GM21717 (cell line): ENCODE measurements around the gene DHRS7B.
"Not testable (repeated sequence)": the region's sequence is repeated elsewhere in the genome, so short reads cannot be mapped to it uniquely, and the experiment has no call there.

Experiments
- ATAC-seq: cut with Tn5 transposase; IDR thresholded peaks from one replicate; pipeline ENCODE4 v1.9.1; 2021; ENCODE audit warnings: mild to moderate bottlenecking, moderate library complexity; ENCODE audit not compliant: unreplicated experiment

Gene DHRS7B

DNA sequence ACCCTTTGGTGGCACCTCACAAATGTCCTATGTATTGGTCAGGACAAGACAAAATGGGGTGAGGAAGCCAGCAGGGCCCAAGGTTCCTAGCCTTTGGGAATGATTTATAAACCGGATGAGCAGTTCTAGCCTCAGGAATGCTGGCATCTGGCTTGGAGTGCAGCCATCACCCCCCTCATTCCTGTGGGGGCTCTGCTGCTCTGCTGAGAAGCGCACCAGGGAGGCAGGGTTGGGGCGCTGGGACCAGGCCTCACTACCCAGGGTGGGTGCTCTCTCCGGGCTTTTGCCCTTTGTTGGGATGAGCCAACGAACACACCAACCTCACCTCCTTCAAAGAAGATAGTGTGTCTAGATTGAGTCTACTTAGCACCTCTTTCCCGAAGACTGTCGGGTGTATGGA, 47.9 kb downstream of the DHRS7B start:
- ATAC-seq: no peak

DNA sequence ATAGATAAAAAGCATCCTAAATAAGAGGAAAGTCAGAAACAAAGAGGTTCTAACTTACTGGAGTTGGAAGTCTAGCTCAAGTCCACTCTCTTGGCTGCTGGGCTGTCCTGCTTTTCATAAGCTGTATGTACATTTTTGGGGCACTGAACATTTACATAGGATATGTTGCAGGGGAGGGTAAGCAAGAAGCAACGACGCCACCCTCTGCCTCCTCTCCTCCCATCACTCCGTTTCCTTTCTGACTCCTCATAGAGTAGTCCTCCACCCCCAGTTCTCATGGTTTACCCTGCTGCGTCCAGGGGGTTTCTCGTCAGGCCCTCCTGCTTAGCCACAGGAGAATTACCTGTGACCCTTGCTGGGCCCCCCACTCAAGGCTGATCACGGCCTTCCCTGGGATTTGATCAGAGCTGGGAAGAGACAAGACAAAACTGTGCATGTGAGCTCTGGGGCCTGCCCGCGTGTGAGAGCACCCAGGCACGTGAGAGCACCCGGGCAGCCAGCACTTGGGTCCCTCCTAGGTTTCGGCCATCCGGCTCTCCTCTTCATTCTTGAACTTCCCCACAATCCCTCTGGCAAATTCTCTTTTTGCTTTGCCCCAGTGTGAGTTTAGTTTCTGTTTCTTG, 50.1 kb downstream of the DHRS7B start:
- no peak for ATAC-seq

DNA sequence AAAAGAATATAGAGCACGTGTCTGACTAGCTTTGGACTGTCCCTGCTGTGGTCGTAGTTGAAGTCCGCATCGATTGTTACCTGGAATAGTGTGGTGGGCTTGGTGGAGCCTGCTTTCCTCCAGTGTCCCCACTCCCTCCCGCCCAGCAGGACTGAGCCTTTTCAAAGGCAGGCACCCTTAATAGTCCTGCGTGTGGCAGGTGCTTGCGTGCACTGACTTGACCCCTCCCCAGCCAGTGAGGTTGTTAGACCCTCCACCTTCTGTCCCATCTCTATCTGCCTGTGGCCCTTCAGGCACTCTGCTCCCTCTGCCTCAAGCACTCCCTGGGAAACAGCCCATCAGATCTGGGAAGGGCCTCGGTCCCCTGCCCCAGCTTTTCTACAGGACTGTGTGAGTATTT, 50.6 kb downstream of the DHRS7B start:
- ATAC-seq: no peak

DNA sequence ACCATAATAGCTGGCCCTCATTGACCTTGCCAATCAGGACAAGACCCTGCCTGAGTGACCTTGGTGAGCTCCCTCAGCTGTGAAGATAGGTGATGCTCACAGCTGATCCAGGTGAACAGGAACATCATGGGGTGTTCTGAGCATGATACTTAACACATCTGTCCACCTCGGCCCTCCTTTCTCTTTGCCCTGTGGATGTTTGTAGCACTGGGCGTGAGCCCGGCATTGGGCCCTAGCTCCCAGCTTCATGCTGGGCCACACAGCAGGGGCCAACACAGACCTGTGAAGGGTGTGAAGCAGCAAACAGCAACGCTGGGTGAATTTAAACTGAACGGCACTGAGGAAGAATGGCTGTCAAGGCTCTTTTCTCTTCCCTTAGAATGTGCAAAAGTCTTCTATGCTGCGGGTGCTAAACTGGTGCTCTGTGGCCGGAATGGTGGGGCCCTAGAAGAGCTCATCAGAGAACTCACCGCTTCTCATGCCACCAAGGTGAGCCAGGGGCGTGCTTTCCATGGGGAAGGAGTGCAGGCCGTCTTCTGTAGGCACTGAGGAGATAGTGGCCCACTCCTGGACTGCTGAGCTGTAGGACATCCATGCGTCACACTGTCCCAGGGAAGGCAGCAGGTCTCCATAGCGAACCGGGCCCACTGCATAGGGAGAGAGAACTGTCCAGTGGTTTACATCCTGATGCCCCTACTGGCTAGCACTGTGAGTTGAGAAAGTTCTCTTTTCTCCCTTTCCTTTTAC, 51.3 kb downstream of the DHRS7B start:
- ATAC-seq: no peak

DNA sequence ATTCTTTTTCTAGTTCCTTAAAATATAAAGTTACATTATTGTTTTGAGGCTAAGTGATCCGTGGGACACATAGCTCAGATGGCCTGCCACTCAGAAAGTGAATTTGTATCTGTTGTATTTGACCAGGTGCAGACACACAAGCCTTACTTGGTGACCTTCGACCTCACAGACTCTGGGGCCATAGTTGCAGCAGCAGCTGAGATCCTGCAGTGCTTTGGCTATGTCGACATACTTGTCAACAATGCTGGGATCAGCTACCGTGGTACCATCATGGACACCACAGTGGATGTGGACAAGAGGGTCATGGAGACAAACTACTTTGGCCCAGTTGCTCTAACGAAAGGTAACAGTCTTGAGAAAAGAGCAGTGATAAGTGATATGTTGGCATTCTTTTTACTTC, 56.7 kb downstream of the DHRS7B start:
- no peak for ATAC-seq

DNA sequence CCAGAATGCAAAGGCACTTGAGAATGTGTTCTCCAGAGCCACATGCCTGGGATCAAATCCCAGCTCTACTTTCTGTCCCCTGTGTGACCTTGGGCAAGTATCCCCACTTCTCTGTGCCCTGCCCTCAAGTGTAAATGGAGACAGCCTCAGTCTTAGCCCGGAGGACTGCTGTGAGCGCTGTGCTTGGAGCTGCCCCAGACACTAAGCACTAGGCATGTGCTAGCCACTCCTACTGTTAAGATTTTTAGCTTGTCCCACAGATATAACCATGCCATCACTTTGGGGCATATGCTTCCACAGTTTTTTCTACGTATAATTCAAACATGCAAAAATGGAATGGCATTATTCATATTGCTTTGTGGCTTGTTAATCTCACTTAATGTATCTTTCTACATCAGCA, 57.8 kb downstream of the DHRS7B start:
- no peak for ATAC-seq

DNA sequence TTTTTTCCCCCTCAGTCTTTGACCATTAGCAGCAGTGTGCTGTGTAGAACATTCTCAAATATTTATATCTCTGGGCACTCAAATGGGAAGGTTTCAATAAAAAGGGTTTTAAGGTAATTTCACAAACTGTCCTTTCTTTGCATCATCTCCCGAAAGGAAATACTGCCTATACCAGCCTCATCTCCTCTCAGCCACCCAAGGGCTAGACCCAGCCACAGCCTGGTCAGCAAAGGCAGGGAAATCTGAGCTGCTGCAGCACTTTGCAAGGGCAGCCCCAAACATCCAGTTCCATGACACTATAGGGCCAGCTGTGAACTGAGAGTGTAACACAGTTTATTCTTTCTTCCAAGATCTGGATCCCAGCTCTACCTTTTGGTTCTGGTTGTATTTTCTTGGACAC, 58.3 kb downstream of the DHRS7B start:
- no peak for ATAC-seq

DNA sequence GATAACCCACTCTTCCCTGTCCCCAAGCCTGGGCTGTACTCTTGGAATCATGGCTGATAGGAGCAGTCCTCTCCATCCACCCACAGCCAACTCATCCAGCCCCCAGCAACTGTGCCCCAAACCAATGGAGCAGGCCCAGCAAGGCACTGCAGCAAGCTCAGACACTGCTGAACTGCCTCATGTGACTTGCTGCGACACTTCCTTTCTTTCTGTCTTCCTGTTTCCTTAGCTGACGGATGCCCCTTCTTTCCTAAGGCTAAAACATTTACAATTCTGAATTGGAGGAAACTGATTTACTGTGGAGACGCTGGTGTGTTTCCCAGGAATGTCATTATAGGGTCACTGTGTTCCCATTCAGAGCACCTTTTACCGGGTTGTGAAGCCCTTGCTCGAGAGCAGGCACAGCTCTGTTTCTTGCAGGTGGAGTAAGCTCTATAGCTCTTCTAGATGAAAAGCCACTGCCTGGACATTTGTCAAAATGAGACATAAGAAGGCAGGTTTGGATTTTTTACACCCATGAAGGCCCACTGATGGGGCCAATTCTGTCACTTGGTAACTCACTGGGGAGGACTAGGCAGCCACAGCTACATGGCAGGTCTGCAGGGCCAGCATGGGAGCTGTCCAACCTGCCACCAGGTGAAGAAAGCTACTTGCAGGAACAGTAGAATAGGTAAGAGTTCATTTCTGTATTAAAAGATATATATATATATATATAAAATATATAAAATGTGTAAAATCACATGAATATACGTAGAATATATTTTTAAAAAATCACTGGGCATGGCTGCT, 59.8 kb downstream of the DHRS7B start:
- no peak for ATAC-seq

DNA sequence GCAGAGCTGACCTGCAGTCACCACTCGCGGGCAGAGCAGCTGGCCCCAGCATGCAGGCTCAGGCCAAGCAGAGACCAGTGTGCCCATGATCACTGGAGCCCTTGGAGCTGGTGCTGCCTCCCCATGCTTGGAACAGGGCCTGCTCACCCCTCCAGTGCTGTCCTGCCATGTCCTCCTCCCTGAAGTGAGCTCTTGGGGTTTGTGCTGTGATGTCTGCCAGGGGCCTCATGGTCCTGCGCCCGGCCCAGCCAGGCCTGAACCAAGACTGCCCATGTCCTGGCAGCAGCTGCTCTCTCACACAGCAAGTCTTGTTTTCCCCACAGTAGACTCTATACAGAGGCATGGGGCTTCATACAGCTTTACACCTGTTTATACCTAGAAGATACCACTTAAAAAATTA, 62.6 kb downstream of the DHRS7B start:
- no peak for ATAC-seq

DNA sequence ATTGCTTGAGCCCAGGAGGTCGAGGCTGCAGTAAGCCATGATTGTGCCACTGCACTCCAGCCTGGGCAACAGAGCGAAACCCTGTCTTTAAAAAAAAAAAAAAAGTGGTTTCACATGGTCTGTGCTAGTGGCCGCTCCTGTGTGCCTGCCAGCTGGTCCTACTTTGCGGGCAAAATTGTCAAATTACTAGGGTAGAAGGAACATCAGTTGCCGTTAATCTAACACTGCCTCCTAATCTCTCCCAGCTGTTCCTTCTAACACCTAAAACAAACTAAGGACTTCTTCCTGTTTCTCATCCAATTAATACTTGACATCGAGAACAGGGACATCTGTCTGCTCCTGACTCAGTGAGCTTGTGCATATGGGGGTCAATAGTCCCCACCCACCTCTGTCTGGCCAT, 63.3 kb downstream of the DHRS7B start:
- no peak for ATAC-seq

DNA sequence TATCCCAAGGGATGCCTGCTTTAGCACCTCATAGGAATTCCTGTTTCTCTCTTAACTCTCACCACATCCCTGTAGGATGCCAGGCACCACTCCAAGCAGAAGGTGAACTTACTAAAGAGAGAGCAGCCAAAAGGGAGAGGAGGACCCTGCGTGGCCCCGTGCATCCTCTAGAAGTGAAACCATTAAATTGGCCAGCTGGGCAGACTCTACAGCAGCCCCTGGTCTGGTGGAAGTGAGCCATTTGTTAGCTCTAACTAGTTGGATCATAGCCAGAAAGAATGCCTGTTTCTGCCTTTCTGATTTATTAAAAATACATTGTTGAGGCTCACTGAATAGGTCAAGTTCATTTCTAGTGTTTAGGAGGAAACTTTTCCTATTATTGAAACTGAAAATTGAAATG, 64.9 kb downstream of the DHRS7B start:
- ATAC-seq: no peak

DNA sequence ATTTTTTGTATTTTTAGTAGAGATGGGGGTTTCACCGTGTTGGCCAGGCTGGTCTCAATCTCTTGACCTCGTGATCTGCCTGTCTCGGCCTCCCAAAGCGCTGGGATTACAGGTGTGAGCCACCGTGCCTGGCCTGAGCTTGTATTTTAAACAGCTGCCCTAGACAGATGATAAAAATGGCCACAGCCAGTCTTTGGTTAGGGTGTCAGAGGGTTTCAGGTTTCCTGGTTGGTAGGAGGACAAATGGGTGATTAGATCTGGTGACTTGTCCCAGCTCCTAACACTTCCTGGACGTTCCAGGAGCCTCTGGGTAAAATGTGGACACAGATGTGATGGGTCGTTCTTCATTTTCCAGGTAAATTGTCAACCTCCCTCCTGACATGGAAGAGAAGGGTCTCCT, 65.7 kb downstream of the DHRS7B start:
- not testable (repeated sequence) for ATAC-seq

DNA sequence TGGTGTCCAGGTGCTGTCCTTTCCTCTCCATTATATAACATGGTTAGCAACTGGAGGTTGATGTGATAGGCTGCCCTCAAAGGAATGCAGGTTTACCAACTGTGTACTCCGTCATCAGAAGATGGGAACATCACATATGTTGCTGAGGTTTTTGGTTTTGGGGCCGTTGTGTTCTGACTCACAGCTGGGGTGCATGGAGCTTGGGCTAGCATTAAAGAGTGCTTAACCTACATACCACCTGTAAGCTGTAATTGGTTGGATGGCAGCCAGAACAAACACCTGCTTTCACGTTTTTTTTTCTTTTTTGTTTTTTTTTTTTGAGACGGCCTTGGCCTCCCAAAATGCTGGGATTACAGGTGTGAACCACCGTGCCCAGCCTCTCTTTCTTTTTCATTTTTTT, 66.3 kb downstream of the DHRS7B start:
- ATAC-seq: no peak

DNA sequence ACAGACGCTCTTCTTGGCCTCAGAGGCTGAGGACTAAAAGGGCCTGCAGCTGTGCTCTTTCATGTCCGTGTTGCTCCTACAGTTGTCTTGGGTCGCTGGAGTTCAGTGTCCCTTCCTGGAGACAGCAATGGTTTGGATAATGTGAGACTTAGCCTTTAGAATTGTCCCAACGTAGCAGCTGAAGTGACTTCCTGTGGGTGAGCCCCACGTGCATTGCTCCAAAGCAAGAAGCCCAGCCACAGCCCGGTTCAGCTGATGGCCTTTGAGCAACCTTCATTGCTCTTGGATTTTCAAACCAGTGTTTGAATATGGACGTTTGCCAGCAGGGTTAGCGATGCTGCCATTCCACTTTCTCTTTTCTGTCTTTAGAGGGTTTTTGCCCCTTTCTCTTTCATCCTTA, 67.5 kb downstream of the DHRS7B start:
- no peak for ATAC-seq

DNA sequence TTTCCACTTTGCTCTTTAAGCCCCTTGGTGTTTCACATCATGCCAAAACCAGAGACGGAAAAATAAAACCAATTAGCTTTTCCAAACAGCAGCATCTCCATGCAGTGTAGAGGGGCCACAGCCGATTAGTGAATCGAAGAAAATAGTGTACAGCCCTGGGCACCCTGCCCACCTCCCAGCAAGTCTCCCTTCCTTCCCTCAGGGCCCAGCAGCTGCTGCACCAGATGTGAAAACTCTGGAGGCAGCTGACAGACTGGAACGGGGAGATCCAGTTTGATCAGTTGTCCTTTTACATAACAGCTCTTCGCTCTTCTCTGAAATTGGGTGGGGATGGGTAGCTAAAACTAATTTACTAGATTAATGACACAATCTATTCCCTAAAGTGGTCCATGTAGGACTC, 67.9 kb downstream of the DHRS7B start:
- no peak for ATAC-seq

DNA sequence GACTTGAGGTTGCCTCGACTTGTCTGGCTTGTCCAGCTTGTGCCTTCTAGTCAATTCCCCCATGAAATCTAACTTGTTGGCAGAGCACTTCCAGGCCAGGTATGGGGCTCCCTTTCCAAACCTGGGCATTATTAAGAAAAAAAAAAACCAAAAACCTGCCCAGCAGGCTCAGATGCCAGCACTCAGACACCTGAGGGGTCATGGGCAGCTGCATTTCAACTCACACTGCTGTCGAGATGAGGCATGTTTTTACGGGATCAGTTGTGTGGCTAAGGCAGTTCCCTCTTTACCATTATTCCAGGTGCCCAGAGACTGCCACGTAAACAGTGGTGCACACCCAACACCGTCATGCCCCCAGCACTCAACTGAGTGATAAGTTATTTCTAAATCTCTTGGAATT, 69.4 kb downstream of the DHRS7B start:
- ATAC-seq: no peak

DNA sequence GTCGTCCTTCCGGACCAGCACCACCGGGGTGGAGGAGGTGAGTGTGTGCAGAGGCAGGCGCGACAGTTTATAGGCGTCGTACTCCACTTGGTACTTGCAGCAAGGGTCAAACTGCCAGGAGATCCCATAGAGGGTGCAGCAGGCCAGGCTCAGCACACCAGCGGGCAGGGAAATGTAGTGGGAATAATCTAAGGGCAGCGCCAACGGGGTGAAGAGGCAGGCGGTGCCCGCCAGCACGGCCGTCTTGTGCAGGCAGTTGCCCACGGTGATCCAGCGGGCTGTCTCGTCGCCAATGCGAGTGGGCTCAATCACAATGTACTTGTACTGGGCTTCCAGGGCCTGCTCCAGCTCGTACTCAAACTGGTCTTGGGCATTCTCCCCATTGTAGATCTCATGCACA, 71.6 kb downstream of the DHRS7B start:
- ATAC-seq: no peak

DNA sequence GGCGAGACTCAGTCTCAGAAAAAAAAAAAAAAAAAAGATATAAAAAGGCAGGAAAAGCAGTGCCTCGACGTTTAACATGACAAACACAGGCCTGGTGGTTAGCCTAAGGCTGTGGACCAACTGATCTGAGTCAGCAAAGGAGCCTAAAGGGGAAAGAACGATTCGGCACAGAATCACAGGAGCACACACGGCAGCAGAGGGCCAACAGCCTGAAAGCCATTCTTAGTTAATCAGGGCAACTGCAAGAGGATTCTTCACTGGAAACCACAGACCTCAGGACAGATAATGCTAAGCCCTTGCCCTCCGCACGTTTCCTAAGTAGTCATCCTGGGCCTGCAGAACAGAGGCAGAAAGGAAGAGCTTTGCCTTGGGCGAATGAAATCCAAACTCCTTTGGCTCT, 72.5 kb downstream of the DHRS7B start:
- ATAC-seq: no peak

DNA sequence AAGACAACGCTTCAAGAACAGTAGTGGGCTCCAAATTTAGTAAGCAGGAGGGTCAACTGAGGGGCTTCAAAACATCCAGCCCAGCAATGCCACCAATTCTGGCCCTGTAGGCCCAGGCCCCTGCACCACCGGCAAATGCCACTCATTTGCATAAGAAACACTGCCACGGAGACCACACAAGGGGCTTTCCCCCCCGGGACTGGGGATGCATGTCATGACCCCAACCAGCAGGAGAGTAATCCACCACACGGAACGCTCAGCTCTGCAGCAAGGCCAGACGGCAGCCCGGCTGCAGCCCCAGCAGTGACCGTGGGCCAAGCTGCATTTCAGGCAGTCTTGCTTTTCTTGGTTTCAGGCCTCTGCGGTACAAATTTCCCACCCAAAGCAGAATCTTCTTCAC, 73.1 kb downstream of the DHRS7B start:
- no peak for ATAC-seq

DNA sequence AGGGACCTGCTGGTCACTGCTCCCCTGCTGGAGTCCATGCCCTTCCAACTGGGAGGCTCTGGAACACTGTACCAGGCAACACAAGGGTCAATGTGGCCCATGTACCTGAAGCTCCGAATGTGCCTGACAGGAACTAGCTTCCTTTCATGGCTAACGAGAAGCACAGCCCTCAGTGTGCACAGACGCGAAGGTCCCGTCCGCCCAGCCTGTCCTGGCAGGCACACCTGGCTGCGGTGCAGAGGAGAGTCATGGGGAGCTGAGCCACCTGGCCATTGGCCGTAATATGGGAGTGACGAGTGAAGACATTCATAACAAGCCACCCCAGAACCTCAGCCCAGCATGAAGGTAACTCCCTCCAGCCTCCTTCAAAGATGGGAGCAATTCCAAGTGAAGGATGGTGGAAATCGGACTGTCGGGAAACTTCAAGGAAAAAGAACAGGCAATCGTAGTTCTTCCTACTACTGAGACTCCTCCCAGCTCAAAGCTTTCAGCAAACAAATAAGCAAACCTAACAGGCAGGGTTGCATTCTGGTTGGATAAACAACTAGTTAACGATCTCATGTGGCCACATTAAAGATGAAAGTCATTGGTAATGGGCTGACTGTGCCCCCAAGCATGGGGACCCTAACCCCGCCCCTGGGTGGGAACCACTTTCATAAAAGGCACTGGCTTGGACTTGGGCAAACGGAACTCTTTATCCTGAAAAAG, 74.0 kb downstream of the DHRS7B start:
- no peak for ATAC-seq

DNA sequence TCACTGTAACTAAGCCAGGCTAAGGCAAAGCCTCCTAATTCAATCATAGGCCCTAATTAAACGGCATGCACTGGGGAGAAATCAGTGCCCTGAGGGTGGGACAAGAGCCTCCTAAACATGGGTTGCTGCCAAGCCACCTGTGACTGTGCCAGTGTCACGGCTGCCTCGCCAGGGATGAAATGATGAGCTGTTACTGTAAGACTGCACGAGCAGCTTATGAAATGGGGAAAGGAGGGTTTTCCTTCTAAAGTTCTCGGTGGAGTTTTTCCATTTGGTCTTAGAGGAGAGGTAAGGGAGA, 74.5 kb downstream of the DHRS7B start:
- no peak for ATAC-seq

DNA sequence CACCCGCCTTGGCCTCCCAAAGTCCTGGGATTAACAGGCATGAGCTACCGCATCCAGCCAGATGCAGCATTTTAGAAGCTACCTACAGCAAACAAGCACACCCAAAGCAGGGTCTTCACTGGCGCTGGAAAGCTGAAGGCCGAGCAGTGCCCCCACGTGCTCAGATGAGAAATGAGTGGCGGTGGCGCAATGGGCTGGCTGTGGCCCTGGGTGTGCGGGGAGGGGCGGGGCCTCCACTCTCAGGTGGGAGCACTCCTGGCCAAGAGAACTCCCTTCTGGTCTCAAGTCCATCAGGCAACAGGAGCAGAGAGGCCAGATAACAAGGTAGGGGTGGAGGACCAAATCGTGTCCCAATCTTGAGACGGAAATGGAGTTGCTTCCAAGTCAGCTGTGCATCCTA, 75.1 kb downstream of the DHRS7B start:
- ATAC-seq: no peak
